ENCODE results near the gene FAM185A.
"Not testable (repeated sequence)": the region's sequence is repeated elsewhere in the genome, so short reads cannot be mapped to it uniquely, and the experiment has no call there.

Gene FAM185A

DNA sequence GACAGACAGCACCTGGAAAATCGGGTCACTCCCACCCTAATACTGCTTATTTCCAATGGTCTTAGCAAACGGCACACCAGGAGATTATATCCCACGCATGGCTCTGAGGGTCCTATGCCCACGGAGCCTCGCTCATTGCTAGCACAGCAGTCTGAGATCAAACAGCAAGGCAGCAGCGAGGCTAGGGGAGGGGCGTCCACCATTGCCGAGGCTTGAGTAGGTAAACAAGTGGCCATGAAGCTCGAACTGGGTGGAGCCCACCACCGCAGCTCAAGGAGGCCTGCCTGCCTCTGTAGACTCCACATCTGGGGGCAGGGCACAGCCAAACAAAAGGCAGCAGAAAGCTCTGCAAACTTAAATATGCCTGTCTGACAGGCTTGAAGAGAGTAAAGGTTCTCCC is 32.1 kb downstream of the FAM185A start:
- not testable (repeated sequence) for DNase-seq

DNA sequence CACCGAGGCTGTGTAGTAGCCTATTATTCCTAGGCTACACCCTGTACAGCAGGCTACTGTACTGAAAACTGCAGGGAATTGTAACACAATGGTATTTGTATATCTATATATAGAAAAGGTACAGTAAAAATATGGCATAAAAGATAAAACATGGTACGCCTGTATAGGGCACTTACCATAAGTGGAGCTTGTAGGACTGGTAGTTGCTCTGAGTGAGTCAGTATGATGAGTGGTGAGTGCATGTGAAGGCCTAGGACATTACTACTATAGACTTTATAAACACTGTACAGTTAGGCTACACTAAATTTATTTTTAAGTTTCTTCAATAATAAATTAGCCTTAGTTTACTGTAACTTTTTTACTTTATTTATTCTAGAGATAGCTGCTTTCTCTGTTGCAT is 40.0 kb downstream of the FAM185A start:
- DNase-seq = not testable (repeated sequence)

DNA sequence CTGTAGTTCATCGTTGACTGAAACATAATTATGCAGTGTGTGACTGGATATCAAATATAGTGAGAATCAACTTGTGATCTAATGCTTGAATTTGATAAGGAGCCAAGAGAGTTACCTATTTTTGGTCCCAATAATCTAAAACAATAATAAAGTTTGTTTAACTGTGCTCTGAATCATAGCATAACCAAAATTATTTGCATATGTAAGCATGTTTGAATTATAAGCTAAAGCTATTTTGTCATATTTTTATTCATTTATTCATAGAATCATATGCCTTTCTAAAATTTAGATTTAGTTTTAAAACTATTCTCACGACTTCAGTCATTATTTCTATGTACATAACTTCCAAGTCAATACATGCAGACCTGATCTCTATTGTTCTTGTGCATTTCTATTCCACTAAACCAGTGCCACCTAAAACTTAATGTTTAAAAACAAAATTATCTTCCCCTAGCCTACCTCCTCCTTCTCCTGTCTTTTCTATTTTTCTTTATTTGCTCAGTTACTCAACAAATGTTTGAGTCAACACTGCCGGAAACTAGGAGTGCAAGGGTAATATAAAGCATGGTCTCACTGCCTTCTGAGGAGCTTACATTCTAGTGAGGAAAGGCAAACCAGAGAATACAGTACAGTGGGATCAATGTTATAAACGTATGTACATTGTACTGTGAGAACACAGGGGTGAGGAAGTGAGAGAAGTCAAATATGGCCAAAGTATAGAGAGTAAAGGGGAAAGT is 41.7 kb downstream of the FAM185A start:
- not testable (repeated sequence) for DNase-seq

DNA sequence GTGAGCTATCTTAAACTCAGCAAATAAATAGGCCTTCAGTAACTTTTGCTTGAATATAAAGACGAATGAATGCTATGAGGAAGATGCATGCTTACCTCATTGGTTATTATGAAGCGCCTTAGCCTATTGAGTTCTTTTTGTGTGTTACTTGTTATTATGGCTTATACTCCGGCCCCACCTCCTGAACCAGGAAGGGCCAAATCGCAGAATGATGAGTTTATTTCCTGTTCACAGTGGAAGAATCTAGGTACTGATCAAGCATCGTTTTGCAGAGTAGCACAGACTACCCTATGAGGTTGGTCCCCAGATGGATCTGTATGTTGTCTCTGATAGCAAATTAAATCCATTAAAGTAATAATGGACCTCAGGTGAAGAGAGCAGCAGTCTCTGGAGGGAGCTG is 42.6 kb downstream of the FAM185A start:
- not testable (repeated sequence) for DNase-seq

DNA sequence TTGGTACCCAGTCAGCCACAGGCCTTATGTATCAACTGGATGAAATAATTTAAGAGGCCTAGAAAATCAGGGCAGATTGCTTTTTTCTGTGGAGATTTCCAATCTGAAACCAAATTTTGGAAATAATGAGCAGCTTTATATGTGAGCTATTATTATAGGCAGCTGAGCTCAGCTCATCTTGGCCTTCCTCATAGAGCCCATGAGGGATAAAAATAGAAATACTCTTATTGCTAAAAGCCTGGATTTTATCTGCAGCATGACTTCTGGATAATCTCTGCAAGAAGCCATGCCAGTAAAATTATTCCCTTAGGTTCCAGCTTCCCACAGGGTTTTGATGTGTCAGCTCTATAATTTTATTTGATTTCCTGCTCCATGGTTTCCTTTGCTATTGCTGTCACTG is 43.0 kb downstream of the FAM185A start:
- not testable (repeated sequence) for DNase-seq

DNA sequence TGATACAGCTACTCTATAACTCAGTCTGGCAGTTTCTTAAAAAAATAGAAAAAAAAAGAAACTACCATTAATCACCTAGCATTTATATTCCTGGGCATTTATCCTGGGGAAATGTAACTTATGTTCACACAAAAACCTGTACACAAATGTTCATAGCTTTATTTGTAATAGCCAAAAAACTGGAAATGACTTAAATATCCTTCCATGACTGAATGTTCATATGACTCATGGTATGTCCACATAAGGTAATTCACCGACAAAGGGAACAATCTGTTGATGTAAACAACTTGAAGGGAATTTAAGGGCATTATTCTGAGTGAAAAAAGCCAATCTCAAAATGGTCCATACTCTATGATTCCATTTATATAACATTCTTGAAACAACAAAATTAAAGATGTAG is 45.8 kb downstream of the FAM185A start:
- not testable (repeated sequence) for DNase-seq

DNA sequence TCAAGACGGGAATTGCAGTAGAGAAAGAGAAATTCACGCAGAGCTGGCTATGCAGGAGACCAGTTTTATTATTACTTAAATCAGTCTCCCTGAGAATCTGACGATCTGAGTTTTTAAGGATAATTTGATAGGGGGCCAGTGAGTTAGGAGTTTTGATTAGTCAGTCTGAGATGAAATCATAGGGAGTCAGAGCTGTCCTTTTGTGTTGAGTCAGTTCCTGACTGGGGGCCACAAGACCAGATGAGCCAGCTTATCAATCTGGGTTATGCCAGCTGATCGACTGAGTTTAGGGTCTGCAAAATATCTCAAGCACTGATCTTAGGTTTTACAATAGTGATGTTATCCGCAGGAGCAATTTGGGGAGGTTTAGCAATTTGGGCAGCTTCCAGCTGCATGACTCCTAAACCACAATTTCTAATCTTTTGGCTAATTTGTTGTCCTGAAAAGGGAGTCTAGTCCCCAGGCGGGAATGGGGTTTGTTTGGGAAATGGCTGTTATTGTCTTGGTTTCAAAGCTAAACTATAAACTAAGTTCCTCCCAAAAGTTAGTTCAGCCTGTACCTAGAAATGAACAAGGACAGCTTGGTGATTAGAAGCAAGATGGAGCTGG is 47.3 kb downstream of the FAM185A start:
- not testable (repeated sequence) for DNase-seq

DNA sequence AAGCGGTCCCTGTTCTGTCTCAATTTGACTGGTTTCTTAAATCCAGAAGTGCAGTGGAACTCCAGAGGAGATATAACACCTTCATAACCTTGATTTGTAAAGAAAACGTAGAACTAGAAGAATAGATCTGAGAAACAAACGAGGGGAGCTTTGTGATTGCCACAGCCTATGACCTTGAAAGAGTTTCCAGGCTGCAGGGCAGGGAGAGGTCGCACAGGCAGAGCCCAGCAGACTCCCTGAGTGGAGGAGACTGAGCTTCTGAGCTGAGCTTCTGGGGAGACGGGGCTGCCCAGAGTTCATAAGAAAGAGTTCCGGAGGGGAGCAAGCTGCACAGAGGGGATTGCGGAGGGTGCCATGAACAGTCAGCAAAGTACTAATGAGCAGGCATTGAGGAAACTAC is 57.8 kb downstream of the FAM185A start:
- no peak for DNase-seq

DNA sequence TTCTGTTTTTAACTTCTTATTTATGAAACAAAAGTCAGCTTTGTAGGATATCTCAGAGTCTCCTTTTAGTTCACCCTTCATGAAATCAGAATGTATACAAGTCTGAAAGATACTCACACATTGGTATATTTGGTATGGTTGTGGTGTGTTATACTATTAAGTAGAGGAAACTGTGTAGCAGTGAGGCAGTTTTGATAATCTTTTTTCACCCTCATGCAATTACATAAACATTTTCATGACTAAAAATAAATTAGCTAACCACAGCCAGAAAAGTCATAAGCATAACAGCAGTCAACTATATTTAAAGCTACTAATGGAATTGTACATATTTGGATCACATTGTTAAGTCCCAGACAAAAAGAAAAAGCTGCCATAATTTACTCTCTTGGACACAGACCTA is 62.1 kb downstream of the FAM185A start:
- DNase-seq = no peak

DNA sequence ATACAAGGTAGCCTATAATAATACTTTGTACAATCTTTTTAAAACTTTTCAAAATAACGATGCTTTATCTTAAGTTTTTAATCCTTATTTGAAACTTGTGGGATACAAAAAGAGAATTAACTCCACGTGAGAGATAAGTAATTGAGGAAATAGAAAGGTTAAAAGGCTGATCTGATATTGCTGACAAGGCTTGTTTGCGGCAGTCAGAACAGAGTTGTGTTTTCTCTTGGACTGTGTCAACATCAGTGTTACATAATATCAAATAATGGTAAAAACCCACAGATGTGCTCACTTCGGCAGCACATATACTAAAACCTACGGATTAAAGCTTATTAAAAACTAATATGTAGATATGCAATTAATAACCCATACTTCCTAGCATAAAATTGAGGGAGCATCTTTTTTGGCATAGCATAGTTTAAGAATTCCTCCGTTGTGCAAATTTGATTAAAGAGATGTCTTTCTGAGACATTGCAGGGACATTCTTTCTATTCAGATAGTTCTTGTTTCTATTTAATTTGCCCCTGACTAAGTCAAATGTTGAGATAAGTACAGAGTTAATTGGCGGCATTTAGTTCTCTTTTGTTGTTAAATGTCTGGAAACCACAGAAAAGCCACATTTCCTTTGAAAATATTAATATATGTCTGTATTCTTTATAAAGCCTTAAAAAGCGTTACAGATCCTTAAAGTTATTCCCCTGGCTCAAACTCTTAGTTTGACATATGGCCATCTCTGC is 63.3 kb downstream of the FAM185A start:
- no peak for DNase-seq

DNA sequence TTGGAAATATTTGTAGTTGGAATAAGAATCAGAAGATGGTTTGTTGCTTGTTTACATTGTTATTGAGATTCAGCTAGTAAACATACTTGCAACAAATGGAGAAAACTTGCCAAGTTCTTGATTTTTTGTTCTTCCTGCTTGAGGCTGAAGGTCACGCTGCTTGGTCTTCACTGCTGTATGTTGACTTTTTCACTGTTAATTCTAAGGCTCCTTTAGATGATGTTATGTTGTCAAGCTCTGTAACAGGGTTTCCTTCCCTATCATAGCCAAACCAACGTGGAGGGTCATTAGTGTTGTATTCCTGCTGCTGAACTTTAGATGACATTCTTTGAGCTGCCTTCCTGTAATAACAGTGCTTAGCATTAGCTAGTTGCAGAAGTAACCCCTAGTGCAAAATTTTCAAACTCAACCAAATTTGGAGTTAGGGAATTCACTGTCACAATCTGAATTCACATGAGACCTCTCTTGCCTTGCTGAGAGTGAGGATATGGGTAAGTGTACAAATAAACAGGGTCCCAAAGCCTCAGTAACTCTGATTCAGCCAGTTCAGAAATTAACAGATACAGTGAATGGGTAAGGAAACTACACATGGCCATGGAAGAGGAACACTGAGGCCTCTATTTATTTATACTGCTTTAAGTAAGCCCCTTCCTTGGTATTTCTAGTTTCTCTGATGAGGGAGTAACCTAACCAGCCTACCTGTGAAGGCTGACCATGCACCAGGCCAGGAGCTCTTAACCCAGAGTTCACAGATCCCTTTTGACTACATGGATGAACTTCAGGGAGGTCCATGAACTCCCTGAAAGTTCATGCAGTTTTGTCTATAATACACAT is 64.6 kb downstream of the FAM185A start:
- DNase-seq = no peak

DNA sequence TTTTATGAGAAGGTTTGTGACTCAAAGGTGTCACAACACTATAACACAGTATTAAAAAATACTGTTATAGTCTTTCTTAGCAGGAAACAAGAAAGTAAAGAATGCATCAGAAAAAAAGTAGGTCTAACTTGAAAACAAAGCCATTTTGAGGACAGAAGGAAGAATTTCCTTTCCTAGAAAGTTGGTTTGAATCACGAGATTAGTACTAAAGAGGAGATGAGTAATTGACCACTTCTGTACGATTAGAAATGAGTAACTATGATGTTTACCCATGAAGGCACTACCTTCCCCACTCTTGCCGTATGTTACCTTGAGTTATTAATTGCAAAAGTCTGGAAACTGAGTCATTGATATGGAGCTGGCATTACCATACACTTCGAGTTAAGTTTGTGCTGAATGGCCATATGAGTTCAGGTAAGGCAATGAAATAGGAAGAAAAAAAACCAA is 65.2 kb downstream of the FAM185A start:
- no peak for DNase-seq

DNA sequence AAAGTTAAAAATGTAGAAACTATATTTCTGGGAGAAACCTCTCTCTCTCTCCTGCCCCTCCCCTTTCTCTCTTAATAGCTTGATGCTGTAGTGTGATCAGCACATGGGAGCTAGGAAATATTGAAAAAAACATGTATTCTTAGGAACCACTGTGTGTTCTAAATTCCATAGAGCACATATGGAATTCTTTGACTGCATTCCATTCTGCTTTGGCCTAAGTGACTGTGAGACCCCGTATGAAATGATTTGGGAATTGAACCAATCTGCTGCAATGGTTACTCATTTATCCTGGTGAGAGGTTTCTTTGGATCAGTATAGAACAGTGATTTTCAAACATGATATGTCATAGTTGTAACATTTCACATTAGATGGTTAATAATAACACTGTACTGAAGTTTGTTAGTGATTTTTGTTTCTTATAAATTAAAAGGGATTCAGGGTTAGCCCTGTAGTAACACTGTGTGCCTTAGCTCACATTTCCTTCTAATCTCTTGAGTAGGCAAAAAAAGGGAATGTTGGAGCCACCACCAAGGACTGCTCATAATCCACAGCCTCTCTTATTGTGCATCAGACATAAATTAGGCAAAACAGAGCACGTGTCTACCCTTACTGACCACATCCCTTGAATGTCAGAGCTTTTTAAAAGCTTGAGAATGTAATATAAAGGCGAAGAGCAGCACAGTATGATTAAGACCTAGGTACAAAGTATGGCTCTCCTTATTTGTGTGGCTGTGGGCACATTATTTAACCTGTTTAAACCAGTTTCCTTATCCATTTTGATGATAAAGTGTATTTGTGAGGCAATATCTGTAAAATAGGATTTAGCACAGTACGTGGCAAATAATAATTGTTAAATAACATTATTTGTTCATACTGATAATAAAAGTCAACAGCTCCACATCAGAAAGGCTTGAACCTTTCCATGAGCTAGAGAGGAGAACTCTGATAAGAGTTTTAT is 69.1 kb downstream of the FAM185A start:
- no peak for DNase-seq

DNA sequence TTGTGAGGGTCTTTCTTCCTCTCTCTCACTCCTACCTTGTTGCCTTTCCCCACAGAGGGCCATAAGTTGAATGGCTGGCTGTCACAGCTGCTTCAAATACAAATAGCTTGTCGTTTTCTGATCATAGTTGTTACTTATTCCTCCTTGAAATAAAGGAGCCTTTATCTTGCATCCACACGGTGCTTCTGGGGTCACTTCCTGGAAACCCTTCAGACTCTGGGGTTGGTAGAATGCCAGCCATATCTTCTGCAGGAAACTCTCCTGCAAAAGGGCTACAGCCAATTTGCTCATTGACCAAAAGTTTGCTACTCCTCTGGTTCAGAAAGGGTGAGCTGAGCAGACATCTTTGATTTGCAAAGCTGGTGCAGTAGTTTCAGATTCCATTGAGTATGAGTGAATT is 70.4 kb downstream of the FAM185A start:
- no peak for DNase-seq

DNA sequence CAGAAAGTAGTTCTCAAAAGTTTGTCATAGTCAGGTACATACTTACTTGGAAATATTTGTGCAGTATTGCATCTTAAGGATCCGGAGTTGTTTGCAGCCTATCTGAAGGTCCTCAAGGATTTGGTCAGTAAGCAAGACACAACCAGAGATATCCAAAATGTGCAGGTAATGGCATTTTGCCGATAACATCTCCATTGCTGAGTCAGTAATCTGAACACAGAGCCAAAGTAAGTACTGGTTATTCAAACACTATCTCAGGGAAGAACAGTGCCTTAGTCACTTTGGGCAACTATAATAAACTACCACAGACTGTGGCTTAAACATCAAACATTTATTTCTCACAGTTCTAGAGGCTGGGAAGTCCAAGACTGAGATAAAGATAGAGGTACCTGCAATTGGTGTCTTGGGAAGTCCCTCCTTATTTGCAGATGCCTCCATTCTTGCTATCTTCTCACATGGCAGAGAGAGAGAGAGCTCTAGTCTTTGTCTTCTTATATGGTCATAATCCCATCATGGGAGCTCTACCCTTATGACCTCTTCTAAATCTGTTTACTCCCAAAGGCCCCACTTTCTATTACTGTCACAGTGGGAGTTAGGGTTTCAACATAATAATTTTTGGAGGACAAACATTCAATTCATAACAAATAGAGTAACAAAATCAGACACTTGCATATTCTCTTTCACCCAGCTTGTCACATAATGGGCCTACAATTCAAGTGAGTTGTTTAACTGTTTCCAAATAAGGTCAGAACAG is 73.4 kb downstream of the FAM185A start:
- DNase-seq = no peak

DNA sequence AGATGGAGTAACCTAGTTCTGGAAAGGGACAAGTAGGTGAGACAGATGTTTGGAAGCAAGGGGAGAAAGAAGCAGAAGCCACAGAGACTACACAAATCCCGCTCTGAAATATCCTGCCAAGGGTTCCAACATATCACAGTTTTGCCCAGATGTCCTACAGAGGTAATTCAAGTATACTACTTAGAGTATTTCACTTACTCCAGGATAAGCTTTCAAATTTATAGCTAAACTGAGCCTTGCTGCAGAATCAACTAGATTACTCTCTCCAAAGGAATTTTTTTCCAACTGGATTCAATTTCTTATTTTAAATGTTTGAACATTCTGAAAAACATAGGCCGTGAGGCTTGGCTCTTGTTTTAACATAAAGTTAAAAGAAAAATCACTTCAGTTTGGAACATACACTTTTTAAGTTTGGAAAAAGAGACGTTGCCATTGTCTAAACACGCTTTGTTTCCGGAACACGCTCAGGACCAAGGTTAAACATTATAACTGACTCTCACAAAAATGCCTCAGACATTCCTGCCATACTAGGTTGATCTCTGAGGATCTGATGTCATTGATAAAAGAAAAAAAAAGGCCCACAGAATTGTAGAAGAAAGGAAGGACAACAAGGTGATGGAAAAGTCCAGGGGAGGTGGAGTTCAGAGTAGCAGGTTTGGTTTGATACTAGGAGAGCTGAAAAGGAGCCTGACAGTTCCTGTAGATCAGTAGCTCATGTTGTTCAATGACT is 74.8 kb downstream of the FAM185A start:
- no peak for DNase-seq

DNA sequence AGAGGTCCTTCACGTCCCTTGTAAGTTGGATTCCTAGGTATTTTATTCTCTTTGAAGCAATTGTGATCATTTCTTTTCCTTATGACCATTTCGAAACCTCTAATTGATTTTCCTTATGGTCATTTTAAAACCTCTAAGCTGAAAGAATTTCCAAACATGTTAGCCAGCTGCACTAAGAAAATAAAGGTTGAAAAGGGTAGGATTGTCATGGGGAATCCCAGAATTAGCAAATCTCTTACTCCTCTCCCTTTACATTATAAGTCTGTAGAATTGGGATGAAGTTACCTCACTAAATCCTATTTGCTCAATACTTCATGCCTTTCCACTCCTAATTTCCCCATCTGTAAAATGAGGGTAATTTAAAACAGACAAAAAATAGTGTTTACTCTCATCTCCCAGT is 79.5 kb downstream of the FAM185A start:
- DNase-seq = no peak

DNA sequence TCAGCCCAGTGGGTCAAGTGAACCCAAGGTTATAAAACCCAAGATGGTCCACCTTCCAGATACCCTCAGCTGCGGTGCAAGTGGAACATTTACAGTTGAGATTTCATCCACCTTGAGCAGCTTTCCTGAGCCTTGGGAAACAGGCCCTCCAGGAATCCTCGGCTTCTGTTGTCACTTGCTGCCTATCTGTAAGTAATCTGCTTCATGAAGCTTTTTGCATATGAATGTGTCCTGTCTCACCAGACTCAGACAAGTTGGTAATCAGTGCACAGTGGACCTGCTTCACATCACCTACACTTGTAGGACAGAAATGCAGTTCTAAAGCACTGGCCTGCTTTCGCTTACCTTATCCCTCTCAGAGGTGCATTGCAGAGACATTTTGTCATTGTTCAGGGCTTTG is 80.3 kb downstream of the FAM185A start:
- no peak for DNase-seq

DNA sequence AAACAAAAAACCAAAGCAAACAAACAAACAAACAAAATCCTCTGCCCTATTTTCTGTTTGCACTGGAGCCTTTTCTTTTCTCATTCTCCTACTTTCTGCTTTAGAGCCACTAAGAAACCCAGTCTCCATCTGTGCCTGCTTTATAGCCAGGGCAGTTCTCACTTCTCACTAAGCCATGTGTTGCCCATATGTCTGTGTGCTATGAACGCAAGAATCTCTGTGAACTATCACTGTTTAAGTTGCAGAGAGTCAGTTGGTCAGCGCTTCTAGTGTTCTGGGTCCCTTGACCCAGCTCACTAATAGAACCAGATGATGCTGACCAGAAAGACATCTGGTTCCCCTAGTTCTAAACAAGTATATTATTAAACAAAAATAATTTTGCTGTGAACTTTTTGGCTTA is 81.4 kb downstream of the FAM185A start:
- no peak for DNase-seq

DNA sequence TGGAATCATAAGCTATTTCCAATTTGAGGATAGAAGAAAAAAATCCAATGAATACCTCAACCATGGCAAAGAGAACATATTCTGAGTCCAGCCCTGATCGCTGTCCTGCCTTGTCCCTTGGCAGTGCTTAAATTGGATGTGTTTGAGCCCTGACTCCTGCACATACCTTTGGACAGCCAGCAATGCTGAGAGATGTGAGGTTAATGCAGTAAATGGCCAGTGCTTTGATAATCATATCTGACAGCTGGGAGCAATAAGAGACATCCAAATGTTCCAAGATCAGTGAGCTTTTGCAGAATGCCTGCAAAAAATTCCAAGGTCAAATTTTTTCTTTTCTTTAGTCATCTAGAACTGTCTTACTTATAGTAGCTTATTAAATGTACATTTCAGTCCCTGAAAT is 83.9 kb downstream of the FAM185A start:
- DNase-seq = no peak
